B cell (primary cell): ENCODE measurements around the gene NPEPL1. TPM values are rescaled to one million over a fixed set of nuclear protein-coding genes. Genes with fewer than 3 reads are reported as not detected.

ENCODE experiments used
- ATAC-seq: fragments of 200-7000 bp; cut with Tn5 transposase; one replicate; pipeline ENCODE4 v1.10.0; 2021; ENCODE audit warnings: low read depth, mild to moderate bottlenecking, moderate number of reproducible peaks, moderate library complexity
- CTCF ChIA-PET: fragments of 350-600 bp; sonication (Branson Sonifier 250); formaldehyde crosslinking; loops from one replicate; lab custom pipeline; 2021; ENCODE audit warnings: antibody characterized with exemption, inconsistent platforms; lab: Charles Lee
- POLR2A ChIA-PET: fragments of 350-600 bp; sonication (Branson Sonifier 250); formaldehyde crosslinking; loops from one replicate; lab custom pipeline; 2021; ENCODE audit warnings: antibody characterized with exemption; lab: Charles Lee
- DNase-seq: peaks from one replicate; pipeline ENCODE4 v3.0.0; 2013
- H2AFZ ChIP-seq: 2 replicates; pipeline ENCODE4 v1.6.1; 2012; ENCODE audit warnings: mild to moderate bottlenecking, low read depth, low read length; ENCODE audit not compliant: insufficient read depth, poor library complexity, severe bottlenecking
- H3K27ac ChIP-seq, 2 donors: 1 replicate in 1 of 2; 2 replicates in 1 of 2; pipeline ENCODE4 v1.5.1; 2012 to 2013; ENCODE audit warnings: low read length in 2 of 2, mild to moderate bottlenecking in 2 of 2, moderate library complexity in 1 of 2
- H3K27me3 ChIP-seq, 4 experiments: fragments of 200-600 bp in 1 of 4; sonication (generic) in 1 of 4; replicated peaks in 1 of 4; 1 replicate in 2 of 4; 2 replicates in 2 of 4; pipeline versions ENCODE4 v1.6.1 to v1.7.0; 2013 to 2016; ENCODE audit warnings: low read length in 3 of 4, mild to moderate bottlenecking in 2 of 4, mixed read lengths in 1 of 4, moderate library complexity in 1 of 4; ENCODE audit not compliant: insufficient read depth in 4 of 4, control insufficient read depth in 3 of 4; ENCODE audit errors: control extremely low read depth in 1 of 4
- H3K36me3 ChIP-seq, 2 experiments: replicated peaks in 1 of 2; 1 replicate in 1 of 2; 2 replicates in 1 of 2; pipeline versions ENCODE4 v1.6.1 to v1.7.1; 2013; ENCODE audit warnings: low read length in 1 of 2; ENCODE audit not compliant: insufficient read depth in 2 of 2, control insufficient read depth in 1 of 2; ENCODE audit errors: control extremely low read depth in 1 of 2, extremely low read depth in 1 of 2
- H3K4me1 ChIP-seq, 2 donors: fragments of 200-600 bp in 1 of 2; sonication (generic) in 1 of 2; 1 replicate in 1 of 2; 2 replicates in 1 of 2; pipeline versions ENCODE4 v1.5.1 to v1.6.1; 2013 to 2017; ENCODE audit warnings: low read length in 2 of 2; ENCODE audit not compliant: control insufficient read depth in 2 of 2, insufficient read depth in 2 of 2
- H3K4me2 ChIP-seq: replicated peaks from 2 replicates; pipeline ENCODE3; 2012; ENCODE audit warnings: mild to moderate bottlenecking, low read depth, low read length; ENCODE audit not compliant: poor library complexity, severe bottlenecking
- H3K4me3 ChIP-seq, 5 experiments: fragments of 200-600 bp in 1 of 5; sonication (generic) in 1 of 5; 1 replicate in 3 of 5; 2 replicates in 2 of 5; pipeline versions ENCODE4 v1.5.1 to v1.7.0; 2011 to 2016; ENCODE audit warnings: low read length in 4 of 5, mild to moderate bottlenecking in 4 of 5, low read depth in 2 of 5, control low read depth in 1 of 5, moderate library complexity in 1 of 5; ENCODE audit not compliant: insufficient read depth in 1 of 5; ENCODE audit errors: control extremely low read depth in 1 of 5, extremely low read depth in 1 of 5
- H3K79me2 ChIP-seq: fragments of 200-600 bp; sonication (generic); one replicate; pipeline ENCODE4 v1.6.0; 2016; ENCODE audit warnings: low read length; ENCODE audit not compliant: control insufficient read depth, insufficient read depth
- H3K9ac ChIP-seq: fragments of 200-600 bp; sonication (generic); 2 replicates; pipeline ENCODE4 v1.6.1; 2017; ENCODE audit warnings: mild to moderate bottlenecking, low read length, moderate library complexity
- H3K9me3 ChIP-seq, 3 donors: one replicate each; pipeline versions ENCODE4 v1.6.1 to v1.7.1; 2013; ENCODE audit warnings: low read length in 2 of 3; ENCODE audit not compliant: control insufficient read depth in 2 of 3, insufficient read depth in 1 of 3; ENCODE audit errors: control extremely low read depth in 1 of 3
- H4K20me1 ChIP-seq: 2 replicates; pipeline ENCODE4 v1.6.0; 2012; ENCODE audit warnings: mild to moderate bottlenecking, low read length; ENCODE audit not compliant: insufficient read depth, control insufficient read depth, poor library complexity, severe bottlenecking
- H3K27ac Mint-ChIP-seq: one replicate; pipeline ENCODE4 v1.8.0; 2021; ENCODE audit warnings: mixed read lengths
- H3K27me3 Mint-ChIP-seq: one replicate; pipeline ENCODE4 v1.8.0; 2021; ENCODE audit warnings: mixed read lengths
- H3K4me1 Mint-ChIP-seq: one replicate; pipeline ENCODE4 v1.8.0; 2021; ENCODE audit warnings: mixed read lengths
- H3K4me3 Mint-ChIP-seq: one replicate; pipeline ENCODE4 v1.8.0; 2021; ENCODE audit warnings: mixed read lengths
- H3K9me3 Mint-ChIP-seq: one replicate; pipeline ENCODE4 v1.8.0; 2022; ENCODE audit warnings: mixed read lengths; ENCODE audit not compliant: insufficient read depth
- CTCF ChIP-seq: fragments of 200-600 bp; IDR thresholded peaks from one replicate; pipeline ENCODE4 v1.8.0; 2022; ENCODE audit warnings: antibody characterized with exemption, mild to moderate bottlenecking
- EZH2 ChIP-seq: IDR thresholded peaks from 2 replicates; pipeline ENCODE4 v1.6.1; 2012; ENCODE audit warnings: borderline replicate concordance, low read depth, mild to moderate bottlenecking, moderate library complexity, low read length; ENCODE audit not compliant: insufficient read depth, poor library complexity, severe bottlenecking
- WGBS: methylation state at CpG from one replicate; pipeline ENCODE4 v1.1.5; 2013; ENCODE audit warnings: missing lambda C conversion rate; ENCODE audit not compliant: insufficient coverage; 5-methylcytosine and 5-hydroxymethylcytosine counted together
- intact Hi-C: fragments of 100-400 bp; cut with micrococcal nuclease; formaldehyde crosslinking; loops from one replicate; pipeline ENCODE4 v1.10.0; 2022
- polyA plus RNA-seq: library from polyadenylated mRNA; depleted of rRNA; stranded (reverse); fragments of >200 nt; gene quantifications from 2 replicates; pipeline ENCODE4 v1.2.3, GENCODE V29; 2012
- total RNA-seq, 2 donors: library from RNA; stranded (reverse); fragments of 120-200 nt in 1 of 2; gene quantifications; 1 replicate in 1 of 2; 2 replicates in 1 of 2; pipeline versions ENCODE4 v1.2.3 to v1.2.4, GENCODE V29; 2013 to 2022

The NPEPL1 gene
- total and polyA plus RNA-seq, 2 donors (not counting 1 experiment from before 2014, with no cell fraction given), result 34.3 to 45.1 TPM

GRCh38 chr20:58650776-58651558 is 41.6 kb upstream of the NPEPL1 start, which contains the start of gene STX16:
Gene STX16, plus strand, starts transcription at chr20:58651283. Its CDS starts 724 bp downstream, at chr20:58652007.
- under 1% methylated on average over 46 of the region's 49 CpGs for WGBS
- H3K27me3 Mint-ChIP-seq, result no peaks in the 10 kb centered on the region
- peaks cover 0 to 6% of the 10 kb centered on the region in 2 experiments for H3K36me3 ChIP-seq
- peaks cover 46% of the 10 kb centered on the region for H3K79me2 ChIP-seq
- CTCF ChIA-PET, result interaction anchor here (0.7 to 3.3 kb wide), 17 partner anchors 8 to 441 kb away, joined by 3 to 19 read pairs (median 4); partner anchors contain the start of genes GNAS, NPEPL1 and VAPB
- POLR2A ChIA-PET, result interaction anchor here (0.6 to 2.3 kb wide), 7 partner anchors 16 to 571 kb away, joined by 3 to 12 read pairs (median 4); partner anchors contain the start of genes RAB22A and VAPB
- peaks cover 23% of the 10 kb centered on the region for H3K4me1 Mint-ChIP-seq
- H2AFZ ChIP-seq, result peak within 1 kb of the TSS; percentile 98
- intact Hi-C loops, result loop anchor here (1.0 to 5.0 kb wide), 7 partner anchors 16 to 1291 kb away; partner anchors contain the start of genes FAM217B, GNAS, GNAS-AS1 and PPP1R3D
- DNase-seq, result peak; percentile 91
- no peaks in the 10 kb centered on the region for H4K20me1 ChIP-seq
- H3K27ac Mint-ChIP-seq, result peak within 1 kb of the TSS; percentile 97
- H3K27ac ChIP-seq, result peak within 1 kb of the TSS; percentile 84 to 95
- peak within 1 kb of the TSS; percentile 99 for H3K4me2 ChIP-seq
- peak within 1 kb of the TSS; percentile 100 for H3K4me3 Mint-ChIP-seq
- H3K9me3 ChIP-seq, result no peaks in the 10 kb centered on the region
- H3K27me3 ChIP-seq, result peaks cover 0 to 3% (median 0%) of the 10 kb centered on the region in 4 experiments
- H3K4me1 ChIP-seq, result peaks cover 14 to 20% of the 10 kb centered on the region in 2 donors
- H3K9me3 Mint-ChIP-seq, result no peaks in the 10 kb centered on the region
- peak; percentile 75 for TF ChIP-seq CTCF
- no peak for TF ChIP-seq EZH2
- peak within 1 kb of the TSS; percentile 87 to 99 (median 94) for H3K4me3 ChIP-seq
- H3K9ac ChIP-seq, result peak within 1 kb of the TSS; percentile 94
- peak; percentile 74 for ATAC-seq
